ENCODE data around the gene CEP290.

Gene CEP290, protein sequence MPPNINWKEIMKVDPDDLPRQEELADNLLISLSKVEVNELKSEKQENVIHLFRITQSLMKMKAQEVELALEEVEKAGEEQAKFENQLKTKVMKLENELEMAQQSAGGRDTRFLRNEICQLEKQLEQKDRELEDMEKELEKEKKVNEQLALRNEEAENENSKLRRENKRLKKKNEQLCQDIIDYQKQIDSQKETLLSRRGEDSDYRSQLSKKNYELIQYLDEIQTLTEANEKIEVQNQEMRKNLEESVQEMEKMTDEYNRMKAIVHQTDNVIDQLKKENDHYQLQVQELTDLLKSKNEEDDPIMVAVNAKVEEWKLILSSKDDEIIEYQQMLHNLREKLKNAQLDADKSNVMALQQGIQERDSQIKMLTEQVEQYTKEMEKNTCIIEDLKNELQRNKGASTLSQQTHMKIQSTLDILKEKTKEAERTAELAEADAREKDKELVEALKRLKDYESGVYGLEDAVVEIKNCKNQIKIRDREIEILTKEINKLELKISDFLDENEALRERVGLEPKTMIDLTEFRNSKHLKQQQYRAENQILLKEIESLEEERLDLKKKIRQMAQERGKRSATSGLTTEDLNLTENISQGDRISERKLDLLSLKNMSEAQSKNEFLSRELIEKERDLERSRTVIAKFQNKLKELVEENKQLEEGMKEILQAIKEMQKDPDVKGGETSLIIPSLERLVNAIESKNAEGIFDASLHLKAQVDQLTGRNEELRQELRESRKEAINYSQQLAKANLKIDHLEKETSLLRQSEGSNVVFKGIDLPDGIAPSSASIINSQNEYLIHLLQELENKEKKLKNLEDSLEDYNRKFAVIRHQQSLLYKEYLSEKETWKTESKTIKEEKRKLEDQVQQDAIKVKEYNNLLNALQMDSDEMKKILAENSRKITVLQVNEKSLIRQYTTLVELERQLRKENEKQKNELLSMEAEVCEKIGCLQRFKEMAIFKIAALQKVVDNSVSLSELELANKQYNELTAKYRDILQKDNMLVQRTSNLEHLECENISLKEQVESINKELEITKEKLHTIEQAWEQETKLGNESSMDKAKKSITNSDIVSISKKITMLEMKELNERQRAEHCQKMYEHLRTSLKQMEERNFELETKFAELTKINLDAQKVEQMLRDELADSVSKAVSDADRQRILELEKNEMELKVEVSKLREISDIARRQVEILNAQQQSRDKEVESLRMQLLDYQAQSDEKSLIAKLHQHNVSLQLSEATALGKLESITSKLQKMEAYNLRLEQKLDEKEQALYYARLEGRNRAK (N-terminal part only)

GRCh38 chr12:88141774-88142609, at the start of gene CEP290, which contains the start of gene TMTC3:
Gene CEP290, minus strand, starts transcription at chr12:88142088. Its CDS starts 781 bp downstream, at chr12:88141307.
Gene TMTC3, plus strand, starts transcription at chr12:88142307. Its CDS starts 6,009 bp downstream, at chr12:88148316.
- DNase-seq, result peak; percentile 95

GRCh38 chr12:88188180-88188579, 46.3 kb upstream of the CEP290 start:
- no peak for DNase-seq

GRCh38 chr12:88187571-88187970, 45.7 kb upstream of the CEP290 start:
- DNase-seq, result no peak

DNA sequence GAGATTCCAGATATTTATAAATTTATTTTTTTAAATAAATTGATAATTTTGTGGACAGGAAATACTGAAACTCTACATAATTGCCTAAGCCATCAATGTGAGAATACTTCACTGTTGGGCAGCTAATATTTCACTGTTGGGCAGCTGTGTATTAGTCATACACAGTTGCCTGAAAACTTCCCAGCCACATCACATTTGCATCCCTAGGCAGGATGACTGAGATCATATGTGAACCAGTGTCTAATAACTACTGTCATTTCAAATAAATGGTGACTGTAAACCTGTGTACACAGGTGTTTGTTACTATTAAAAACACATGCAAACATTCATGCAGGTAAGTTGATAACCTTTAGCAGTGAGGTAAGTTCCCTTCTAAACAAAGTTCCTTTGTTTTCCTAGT, 44.1 kb upstream of the CEP290 start:
- no peak for DNase-seq

DNA sequence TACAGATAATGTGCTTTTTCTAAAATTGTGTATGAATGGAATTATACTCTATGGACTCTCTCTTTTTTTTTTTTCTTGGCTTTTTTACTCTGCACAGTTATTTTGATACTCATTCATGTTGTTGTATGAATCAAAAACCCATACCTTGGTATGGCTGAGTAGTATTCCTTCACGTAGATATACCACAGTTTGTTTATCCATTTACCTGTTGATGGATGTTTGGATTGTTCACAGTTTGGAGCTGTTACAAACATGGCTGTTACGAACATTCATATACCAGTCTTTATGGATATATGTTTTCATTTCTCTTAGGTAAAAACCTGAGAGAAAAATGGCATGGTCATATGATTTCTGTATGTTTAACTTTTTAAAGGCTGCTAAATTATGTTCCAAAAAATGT, 43.4 kb upstream of the CEP290 start:
- DNase-seq, result no peak

GRCh38 chr12:88184196-88184595, 42.3 kb upstream of the CEP290 start:
- DNase-seq, result no peak

- DNase-seq, result no peak
These were observed 40.5 kb upstream of the CEP290 start for GRCh38 chr12:88182416-88182815.

DNA sequence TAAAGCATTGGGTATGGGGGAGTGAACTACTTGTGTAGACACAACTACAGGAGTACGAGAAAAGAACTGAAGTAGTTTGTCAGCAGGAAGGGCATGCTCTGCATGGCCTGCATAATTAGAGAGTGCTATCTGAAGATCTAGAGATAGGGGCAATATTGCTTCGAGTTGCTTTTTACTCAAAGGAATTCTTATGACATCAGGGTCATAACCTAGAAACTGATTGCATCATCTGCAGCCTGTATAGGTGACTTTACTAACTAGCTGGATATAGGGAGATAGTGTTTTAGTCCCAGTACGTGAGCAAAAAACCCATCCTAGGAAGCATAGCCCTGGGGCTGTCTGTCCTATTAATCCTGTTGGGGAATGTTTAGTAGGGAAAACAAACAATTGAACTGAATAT, 40.0 kb upstream of the CEP290 start:
- DNase-seq, result no peak

GRCh38 chr12:88179436-88180014, 37.6 kb upstream of the CEP290 start:
- DNase-seq, result no peak

- DNase-seq, result no peak
These were observed 33.7 kb upstream of the CEP290 start for GRCh38 chr12:88175544-88175943.

- no peak for DNase-seq
These were observed 31.0 kb upstream of the CEP290 start for GRCh38 chr12:88172844-88173407.

DNA sequence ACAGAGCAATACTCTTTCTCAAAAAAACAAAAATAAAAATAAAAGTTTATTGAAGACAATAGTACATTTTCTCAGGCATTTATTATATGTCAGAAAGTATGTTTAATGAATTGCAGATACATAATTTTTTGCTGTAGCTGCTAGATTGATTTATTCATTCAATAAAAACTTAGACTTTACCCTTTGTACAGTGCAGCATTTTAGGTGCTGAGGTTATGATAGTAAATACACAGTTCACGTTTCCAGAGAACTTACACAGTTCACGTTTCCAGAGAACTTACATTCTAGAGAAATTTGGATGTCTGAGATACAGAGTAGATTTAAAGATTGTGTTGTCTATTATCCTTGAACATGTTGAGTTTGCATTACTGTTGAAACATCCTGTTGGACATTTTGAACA, 25.5 kb upstream of the CEP290 start:
- no peak for DNase-seq

DNA sequence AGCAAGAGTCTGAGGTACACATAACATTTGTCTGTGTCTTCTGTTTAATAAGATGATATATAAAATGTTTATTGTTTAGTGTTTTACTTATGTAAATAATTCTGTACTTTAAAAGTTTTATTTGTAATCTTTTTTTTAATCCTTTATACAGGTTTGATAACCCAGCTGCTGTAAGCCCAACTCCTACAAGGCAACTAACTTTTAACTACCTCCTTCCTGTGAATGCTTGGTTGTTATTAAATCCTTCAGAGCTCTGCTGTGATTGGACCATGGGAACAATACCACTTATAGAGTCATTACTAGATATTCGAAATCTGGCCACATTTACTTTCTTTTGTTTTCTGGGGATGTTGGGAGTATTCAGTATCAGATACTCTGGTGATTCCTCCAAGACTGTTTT, 24.3 kb upstream of the CEP290 start:
- no peak for DNase-seq

DNA sequence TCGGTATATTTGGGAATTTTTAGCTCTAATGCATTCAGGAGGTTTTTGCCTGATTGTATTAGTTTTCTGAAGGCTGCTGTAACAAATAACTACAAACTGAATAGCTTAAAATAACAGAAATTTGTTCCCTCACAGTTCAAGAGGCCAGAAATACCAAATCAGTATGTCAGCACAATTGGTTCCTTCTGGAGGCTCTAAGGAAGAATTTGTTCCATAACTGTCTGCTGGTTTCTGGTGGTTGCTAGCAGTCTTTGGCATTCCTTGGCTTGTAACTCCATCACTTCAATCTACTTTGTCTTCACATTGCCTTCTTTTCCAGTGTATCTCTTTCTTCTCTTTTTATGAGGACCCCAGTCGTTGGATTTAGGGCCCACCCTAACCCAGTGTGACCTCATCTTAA, 21.5 kb upstream of the CEP290 start:
- no peak for DNase-seq

DNA sequence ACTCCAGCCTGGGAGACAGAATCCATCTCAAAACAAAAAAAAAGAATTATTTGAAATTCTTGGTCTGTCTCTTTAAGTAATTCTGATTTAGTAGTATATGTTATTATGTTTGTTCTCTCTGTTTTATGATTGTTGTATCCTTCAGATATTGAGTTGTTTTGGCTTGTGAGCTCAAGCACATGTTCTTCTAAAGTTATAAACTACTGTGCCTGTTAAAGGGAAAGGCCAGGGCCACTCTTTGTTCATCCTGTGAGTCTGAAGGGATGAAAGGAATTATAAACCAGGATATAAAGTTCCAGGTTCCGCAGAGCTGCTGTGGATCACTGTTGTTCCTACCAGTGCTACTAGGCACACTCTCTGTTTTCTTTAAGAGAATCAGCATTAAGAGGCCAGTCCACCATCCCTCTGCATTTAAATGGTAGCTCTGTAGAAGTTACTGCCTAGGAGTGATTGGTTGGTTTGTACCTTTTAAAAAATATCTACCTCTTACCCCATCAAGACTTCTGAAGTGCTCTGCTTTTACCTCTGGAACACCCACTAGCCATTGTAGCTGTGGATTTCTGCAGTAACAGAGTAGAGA, 14.3 kb upstream of the CEP290 start:
- DNase-seq, result no peak

GRCh38 chr12:88153959-88154358, 12.1 kb upstream of the CEP290 start:
- no peak for DNase-seq

DNA sequence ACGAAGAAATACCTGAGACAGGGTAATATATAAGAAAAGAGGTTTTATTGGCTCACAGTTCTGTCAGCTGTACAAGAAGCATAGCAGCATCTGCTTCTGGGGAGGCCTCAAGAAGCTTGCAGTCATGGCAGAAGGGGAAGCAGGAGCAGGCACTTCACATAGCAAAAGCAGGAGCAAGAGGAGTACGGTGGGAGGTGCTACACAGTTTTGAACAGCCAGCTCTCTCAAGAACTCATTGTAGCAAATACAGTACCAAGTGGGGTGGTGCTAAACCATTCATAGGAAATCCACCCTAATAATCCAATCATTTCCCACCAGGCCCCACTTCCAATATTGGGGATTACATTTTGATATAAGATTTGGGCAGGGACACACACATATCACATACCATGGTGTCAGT, 8.2 kb upstream of the CEP290 start:
- DNase-seq, result no peak

DNA sequence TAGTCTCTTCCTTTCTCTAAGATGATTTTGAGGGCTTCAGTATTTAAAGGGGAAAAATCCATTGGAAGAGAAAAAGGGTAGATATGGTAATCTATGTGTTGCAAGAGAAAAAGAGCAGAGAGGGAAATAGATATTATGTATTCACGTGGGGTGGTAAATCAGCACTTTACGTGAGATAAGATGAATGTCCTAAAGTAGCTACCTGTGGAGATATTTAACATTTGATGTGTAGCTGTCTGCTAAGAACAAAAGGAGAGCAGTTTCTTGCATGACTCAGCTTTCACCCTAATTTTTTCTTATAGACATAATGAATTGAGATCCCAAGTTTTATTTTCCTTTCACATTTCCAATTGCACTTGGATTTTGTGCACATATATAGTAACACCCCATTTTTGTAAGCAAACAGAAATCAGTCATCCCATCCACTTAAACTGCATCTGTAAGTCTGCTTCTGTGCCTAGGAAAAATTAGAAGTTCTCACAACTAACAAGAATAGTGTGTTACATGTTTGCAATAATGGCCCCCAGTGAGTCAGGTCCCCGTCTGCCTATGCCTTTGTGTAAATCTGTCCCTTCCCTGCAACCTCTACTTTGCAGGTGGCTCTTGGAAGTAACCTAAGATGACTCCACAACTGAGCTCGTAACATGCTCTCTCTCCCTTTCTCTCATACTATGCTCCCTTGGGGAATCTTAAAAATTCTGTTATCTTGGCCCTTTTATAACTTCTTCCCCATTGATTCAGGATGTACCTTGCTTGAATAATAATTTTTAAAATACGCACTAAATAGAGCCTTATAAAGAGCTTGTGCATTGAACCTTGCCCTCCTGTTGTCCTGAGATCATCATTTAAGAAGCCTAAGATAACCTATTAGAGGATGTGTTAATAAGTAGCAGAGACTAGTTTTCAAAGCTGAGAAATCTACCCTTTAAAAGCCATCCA, 3.9 kb upstream of the CEP290 start:
- DNase-seq, result no peak

GRCh38 chr12:88144546-88145468, 2.9 kb upstream of the CEP290 start:
- DNase-seq, result no peak
